Suppressor macrophage treated with lipopolysaccharide for 1 hour (primary cell): ENCODE measurements around the gene GPR17.

ENCODE experiments used
- DNase-seq, 3 donors: peaks; one replicate each; pipeline ENCODE4 v3.0.0-alpha.2; 2020 to 2022

The GPR17 gene

GRCh38 chr2:127673291-127674069, 27.5 kb downstream of the GPR17 start:
- peak in 1 of 3 donors; percentile 43 for DNase-seq

DNA sequence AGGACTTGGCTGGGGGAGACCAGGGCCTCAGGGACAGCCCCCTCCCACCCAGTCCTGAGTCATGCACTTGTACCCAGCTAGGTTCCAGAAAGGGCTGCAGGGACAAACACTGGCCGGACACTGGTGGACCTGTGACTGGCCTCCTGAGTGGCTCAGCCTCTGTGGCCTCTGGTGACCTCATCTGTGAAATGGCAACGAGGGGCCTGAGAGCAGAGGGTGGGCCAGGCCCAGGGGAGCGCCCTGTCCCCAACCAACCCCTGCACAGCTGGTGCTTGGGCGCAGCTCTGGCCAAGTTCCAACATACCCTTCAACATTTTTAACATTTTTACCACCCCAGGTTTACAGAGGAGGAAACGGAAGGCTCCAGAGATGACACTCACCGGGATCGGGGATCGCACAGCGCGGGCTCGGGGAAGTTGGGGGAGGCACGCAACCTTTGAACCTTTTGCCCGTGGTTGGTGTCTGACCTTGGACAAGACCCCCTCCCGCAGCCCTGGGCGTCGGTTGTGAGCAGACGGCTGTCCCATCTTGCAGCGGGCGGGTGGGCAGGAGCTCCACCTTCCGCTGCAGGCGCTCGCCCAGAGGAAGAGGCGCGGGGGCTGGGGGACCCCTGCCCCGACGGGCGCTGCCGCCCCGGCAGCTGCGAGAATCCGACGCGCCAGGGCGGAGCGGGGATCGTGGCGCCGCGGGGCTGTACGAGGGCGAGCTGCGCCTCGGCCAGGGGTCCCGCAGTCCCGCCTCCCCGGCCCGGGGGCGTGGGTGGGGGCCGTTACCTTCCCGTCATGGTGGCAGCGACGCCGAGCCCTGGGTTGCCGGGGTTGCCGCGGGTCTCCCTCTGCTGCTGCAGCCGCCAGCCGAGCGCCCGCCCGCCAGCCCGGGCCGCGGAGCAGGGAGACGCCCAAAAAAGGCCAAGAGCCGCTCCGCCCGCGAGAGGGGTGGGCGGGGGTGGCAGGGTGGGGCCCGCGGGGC, 28.6 kb downstream of the GPR17 start:
- DNase-seq, result peak; percentile 49 to 77 (median 66)

DNA sequence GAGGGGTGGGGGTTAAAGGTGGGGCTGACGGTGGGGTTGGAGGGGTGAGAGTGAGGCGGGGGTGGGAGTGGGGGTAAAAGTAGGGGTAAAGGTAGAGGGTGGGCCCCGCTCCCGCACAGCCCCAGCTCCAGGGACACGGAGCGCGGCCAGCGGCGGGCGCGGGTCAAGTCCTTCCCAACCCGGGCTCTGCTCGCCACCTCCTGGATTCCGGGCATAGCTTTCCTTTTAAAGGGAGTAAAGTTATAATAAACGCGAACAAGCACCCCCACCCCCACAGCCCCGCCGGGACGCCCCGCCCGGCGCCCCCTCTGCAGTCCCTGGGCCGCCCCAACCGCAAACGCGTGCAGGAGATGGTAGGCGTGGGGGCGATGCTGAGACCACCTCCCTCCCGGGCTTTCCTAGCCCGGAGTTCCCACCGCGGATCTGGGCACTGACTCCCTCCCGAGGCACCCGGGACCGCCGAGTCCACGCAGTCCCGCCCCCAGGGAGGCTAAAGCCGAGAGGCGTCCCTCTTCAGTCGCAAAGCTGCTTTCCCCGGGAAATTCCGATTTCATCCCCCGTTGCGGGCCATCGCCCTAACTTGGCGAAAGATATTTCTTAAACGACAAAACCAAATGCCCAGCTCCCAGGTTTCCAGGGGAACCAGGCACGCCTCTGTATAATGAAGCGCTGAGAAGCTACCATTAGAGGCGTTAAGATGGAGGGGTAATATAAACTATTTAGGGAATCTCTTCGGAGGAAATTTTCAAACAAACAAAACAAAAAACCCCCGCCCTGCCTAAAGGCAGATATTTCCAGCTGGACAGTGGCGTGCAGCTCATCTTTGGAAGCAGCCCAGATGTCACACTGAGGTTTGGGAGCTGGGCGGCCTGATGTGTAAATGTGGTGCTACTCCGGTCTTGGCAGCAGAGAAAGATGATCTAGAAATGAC, 29.6 kb downstream of the GPR17 start, which contains the start of gene LIMS2:
LIMS2 (minus strand) TSS at position 200 of the 931 bp plus-strand sequence. CDS start 506 bp downstream, outside the sequence.
- DNase-seq, result peak; percentile 82 to 93 (median 90)

- DNase-seq, result no peak
Observed at GRCh38 chr2:127676906-127677305, 31.0 kb downstream of the GPR17 start.

DNA sequence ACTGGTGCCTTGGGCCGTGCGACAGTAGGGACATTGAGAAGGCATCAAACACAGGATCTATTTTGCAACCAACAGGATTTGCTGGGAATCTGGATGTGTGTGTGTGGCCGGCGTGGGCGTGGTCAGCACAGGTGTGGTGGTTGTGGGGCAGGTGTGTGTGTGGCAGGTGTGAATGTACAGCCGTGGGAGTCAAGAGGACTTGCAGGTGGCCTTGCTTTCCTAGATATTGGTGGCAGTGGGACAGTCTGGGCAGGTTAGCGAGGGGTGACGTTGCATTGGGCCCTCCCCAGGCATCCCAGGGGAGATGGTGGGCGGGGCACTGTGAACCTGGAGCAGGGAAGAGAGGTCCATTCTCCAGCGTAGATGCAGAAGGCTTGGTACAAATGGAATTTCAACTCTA, 32.6 kb downstream of the GPR17 start:
- no peak for DNase-seq

- no peak for DNase-seq
Observed at GRCh38 chr2:127678991-127679390, 33.0 kb downstream of the GPR17 start.

GRCh38 chr2:127679680-127680361, 33.9 kb downstream of the GPR17 start:
- no peak for DNase-seq

DNA sequence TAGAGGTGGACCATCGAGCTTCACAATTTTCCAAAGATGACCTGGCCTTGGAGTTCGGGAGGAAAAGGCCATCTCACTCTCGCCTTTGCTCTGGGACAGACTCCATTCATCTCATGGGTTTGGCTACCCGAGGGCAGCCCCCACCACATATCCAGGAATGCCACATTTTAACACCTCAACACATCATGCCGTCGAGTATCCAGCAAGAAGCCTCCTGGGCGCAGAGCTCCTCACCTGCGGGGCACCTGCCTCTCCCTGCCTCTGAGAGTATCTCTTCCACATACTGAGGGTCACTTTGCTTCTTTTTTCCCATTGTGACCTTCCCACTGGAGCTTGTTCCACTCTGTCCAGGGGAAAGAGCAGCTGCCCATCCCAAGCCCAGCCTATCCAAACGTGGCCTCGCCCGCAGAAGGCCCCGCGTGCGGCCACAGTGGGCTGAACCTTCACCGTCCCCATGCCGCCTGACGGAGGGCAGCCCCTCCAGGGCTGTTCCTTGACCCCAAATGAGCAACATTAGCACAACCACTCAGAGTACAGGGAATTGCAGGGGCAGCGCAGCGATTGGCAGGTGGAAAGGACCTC, 34.8 kb downstream of the GPR17 start:
- no peak for DNase-seq

DNA sequence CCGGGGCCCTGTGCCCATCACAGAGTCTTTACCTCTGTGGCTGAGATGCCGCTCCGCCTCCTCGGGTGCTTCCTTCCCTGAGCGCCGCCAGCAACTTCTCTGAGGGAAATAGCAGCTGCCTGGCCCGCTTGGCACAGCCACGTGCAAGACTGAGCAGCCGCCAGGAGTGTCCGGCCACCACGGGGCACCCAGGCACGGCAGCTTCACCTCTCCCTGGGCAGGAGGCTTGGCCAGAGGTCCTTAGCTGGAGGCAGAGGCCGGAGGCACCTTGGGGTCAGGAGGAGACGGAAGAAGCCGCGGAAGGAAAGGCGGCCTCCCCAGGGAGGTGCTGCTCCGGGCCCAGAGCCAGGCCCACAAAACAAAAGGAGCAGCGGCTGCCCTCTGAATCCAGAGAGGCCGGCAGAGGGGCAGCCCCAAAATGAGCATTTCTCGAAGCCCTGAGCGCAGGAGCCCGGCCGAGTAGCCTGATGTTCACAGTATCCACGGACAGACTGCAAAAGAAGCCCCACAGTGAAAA, 35.4 kb downstream of the GPR17 start:
- peak in 1 of 3 donors; percentile 21 for DNase-seq

GRCh38 chr2:127681976-127682857, 36.3 kb downstream of the GPR17 start:
- no peak for DNase-seq

DNA sequence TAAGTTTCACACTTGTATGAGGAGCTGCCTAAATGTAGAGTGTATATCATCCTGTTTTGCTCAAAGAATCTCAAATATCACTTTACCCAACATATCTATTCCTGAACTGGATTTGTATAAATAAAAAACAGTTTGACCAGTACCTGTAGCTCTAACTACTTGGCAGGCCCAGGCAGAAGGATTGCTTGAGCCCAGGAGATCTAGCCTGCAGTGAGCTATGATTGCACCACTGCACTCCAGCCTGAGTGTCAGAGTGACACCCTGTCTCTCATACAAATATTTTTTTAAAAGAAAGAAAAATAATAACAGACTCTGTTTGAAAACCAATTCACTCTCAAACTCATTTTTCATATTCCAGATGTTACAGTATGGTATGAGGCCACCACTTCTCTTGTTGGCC, 37.1 kb downstream of the GPR17 start:
- DNase-seq, result no peak

DNA sequence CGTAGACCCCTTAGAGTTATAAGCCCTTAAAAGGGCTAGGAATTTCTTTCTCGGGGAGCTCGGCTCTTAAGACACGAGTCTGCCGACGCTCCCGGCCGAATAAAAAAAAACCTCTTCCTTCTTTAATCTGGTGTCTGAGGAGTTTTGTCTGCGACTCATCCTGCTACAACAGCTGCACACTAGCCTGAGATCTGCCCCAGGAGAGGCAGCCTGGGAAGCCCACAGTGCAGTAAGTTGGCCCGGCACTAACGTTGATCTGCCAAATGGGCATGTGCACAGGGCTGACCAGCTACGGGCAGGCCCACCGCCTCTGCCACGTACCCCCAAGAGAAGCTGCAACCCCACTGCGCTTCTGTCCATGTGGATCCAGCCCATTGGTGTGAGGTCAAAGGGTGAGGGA, 37.8 kb downstream of the GPR17 start:
- no peak for DNase-seq

- DNase-seq, result no peak
Observed at GRCh38 chr2:127685410-127686080, 39.6 kb downstream of the GPR17 start.

GRCh38 chr2:127688405-127688804, 42.5 kb downstream of the GPR17 start:
- DNase-seq, result no peak

- no peak for DNase-seq
Observed at GRCh38 chr2:127690696-127691095, 44.7 kb downstream of the GPR17 start.

DNA sequence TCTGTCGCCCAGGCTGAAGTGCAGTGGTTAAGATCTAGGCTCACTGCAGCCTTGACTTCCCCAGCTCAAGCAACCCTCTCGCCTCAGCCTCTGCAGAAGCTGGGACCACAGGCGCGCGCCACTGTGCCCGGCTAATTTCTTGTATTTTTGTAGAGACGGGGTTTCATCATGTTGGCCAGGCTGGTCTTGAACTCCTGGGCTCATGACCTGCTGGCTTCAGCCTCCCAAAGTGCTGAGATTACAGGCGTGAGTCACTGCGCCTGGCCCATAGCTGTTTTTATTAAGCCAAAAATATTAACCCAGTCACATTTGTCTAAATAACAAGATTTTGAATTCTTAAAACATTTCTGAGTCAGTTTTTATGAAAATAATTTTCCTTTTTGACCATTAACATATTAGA, 49.0 kb downstream of the GPR17 start:
- DNase-seq, result no peak

GRCh38 chr2:127695491-127696472, 49.8 kb downstream of the GPR17 start:
- peak; percentile 70 to 84 (median 73) for DNase-seq

GRCh38 chr2:127697482-127698180, 51.7 kb downstream of the GPR17 start:
- no peak for DNase-seq
